PC-3 (cell line): ENCODE data around the gene ZMIZ1. TPM values are rescaled to one million over a fixed set of nuclear protein-coding genes. Genes with fewer than 3 reads are reported as not detected.

Experiments used
- ATAC-seq: fragments of 200-7000 bp; cut with Tn5 transposase; 2 replicates; pipeline ENCODE4 v1.9.1; 2020; ENCODE audit warnings: mild to moderate bottlenecking, moderate library complexity
- BruUV-seq: library from RNA; stranded (reverse); fragments of 400-500 nt; replicated peaks from 2 replicates; lab custom pipeline; 2021; lab: Mats Ljungman, UMichigan
- CTCF ChIA-PET: fragments of 300-600 bp; sonication (Branson Sonifier 250); formaldehyde crosslinking; loops from one replicate; lab custom pipeline; 2022; ENCODE audit warnings: antibody characterized with exemption; lab: Charles Lee
- POLR2A ChIA-PET: fragments of 300-600 bp; sonication (Branson Sonifier 250); formaldehyde crosslinking; loops from one replicate; lab custom pipeline; 2022; ENCODE audit warnings: antibody characterized with exemption; ENCODE audit not compliant: unreplicated experiment; lab: Charles Lee
- DNase-seq: peaks from one replicate; pipeline ENCODE4 v3.0.0-alpha.2; 2015
- H2AFZ ChIP-seq: fragments of 300-600 bp; sonication (generic); 2 replicates; pipeline ENCODE4 v1.6.0; 2016; ENCODE audit warnings: antibody characterized with exemption, low read length
- H3F3A ChIP-seq: fragments of 300-600 bp; sonication (generic); one replicate; pipeline ENCODE4 v1.6.0; 2017; ENCODE audit warnings: antibody characterized with exemption, low read length, control low read depth, mild to moderate bottlenecking; ENCODE audit not compliant: unreplicated experiment
- H3K27ac ChIP-seq: fragments of 300-600 bp; sonication (generic); 2 replicates; pipeline ENCODE4 v1.5.1; 2016; ENCODE audit warnings: mild to moderate bottlenecking, low read length
- H3K27me3 ChIP-seq: fragments of 300-600 bp; sonication (generic); 2 replicates; pipeline ENCODE4 v1.6.1; 2016; ENCODE audit warnings: low read length, mixed read lengths
- H3K36me3 ChIP-seq: fragments of 300-600 bp; sonication (generic); 2 replicates; pipeline ENCODE4 v1.6.1; 2016; ENCODE audit warnings: low read depth, mixed run types, low read length, mixed read lengths
- H3K4me1 ChIP-seq: fragments of 300-600 bp; sonication (generic); 2 replicates; pipeline ENCODE4 v1.5.1; 2016; ENCODE audit warnings: low read length; ENCODE audit not compliant: insufficient read depth
- H3K4me2 ChIP-seq: fragments of 300-600 bp; sonication (generic); 2 replicates; pipeline ENCODE4 v1.6.0; 2016; ENCODE audit warnings: low read length
- H3K4me3 ChIP-seq: fragments of 300-600 bp; sonication (generic); 2 replicates; pipeline ENCODE4 v1.5.1; 2016; ENCODE audit warnings: mild to moderate bottlenecking, low read length, mixed read lengths
- H3K79me2 ChIP-seq: fragments of 300-600 bp; sonication (generic); 2 replicates; pipeline ENCODE4 v1.6.1; 2017; ENCODE audit warnings: low read length, mixed read lengths
- H3K9ac ChIP-seq: fragments of 300-600 bp; sonication (generic); 2 replicates; pipeline ENCODE4 v1.6.0; 2016; ENCODE audit warnings: mild to moderate bottlenecking, low read length
- H3K9me2 ChIP-seq: fragments of 300-600 bp; sonication (generic); replicated peaks from 2 replicates; pipeline ENCODE4 v1.6.1; 2016; ENCODE audit warnings: mixed run types, low read length, mixed read lengths
- H3K9me3 ChIP-seq: fragments of 300-600 bp; sonication (generic); 2 replicates; pipeline ENCODE4 v1.6.1; 2016; ENCODE audit warnings: low read length, mixed read lengths
- H4K20me1 ChIP-seq: fragments of 300-600 bp; sonication (generic); 2 replicates; pipeline ENCODE4 v1.6.1; 2016; ENCODE audit warnings: low read length, mixed read lengths
- CTCF ChIP-seq: fragments of 300-600 bp; sonication (generic); conservative IDR thresholded peaks from 2 replicates; pipeline ENCODE4 v1.5.1; 2017; ENCODE audit warnings: antibody characterized with exemption, low read depth, mild to moderate bottlenecking, low read length
- EZH2 ChIP-seq: fragments of 300-600 bp; sonication (generic); IDR thresholded peaks from one replicate; pipeline ENCODE4 v1.6.1; 2017; ENCODE audit warnings: antibody characterized with exemption, mild to moderate bottlenecking, low read length; ENCODE audit not compliant: unreplicated experiment
- EZH2phosphoT487 ChIP-seq: fragments of 300-600 bp; sonication (generic); IDR thresholded peaks from 2 replicates; pipeline ENCODE4 v1.6.1; 2018; ENCODE audit warnings: mild to moderate bottlenecking, antibody characterized with exemption, low read length, borderline replicate concordance
- intact Hi-C: fragments of 100-400 bp; cut with micrococcal nuclease; formaldehyde crosslinking; loops from 2 replicates; pipeline ENCODE4 v1.9.0; 2023
- total RNA-seq: library from RNA; depleted of rRNA; stranded (reverse); fragments of >200 nt; gene quantifications from 2 replicates; pipeline ENCODE4 v1.2.3, GENCODE V29; 2014

The ZMIZ1 gene
- total RNA-seq, 1 experiment from 2014 or later = 55.4 TPM

GRCh38 chr10:79176052-79176501 is 107.3 kb downstream of the ZMIZ1 start:
- H3K27ac ChIP-seq = no peak overlapping the region
- no peaks in the 10 kb centered on the region for H3K79me2 ChIP-seq
- ChIA-PET POLR2A (no interaction called here), CTCF (no interaction called here)
- DNase-seq = no peak
- no peak for ATAC-seq
- no peaks in the 10 kb centered on the region for H3F3A ChIP-seq
- H3K9me3 ChIP-seq = no peaks in the 10 kb centered on the region
- no peaks in the 10 kb centered on the region; the same call in 1 of the 2 replicates for H4K20me1 ChIP-seq
- H3K4me2 ChIP-seq = no peak overlapping the region
- no peaks in the 10 kb centered on the region for H3K9me2 ChIP-seq
- intact Hi-C loops = no loop called here
- no peaks in the 10 kb centered on the region for H3K27me3 ChIP-seq
- no TSS peak for BruUV-seq
- no peak overlapping the region for H3K4me3 ChIP-seq
- no peak for TF ChIP-seq EZH2
- no peak for TF ChIP-seq CTCF
- TF ChIP-seq EZH2phosphoT487 = no peak
- peaks cover 6% of the 10 kb centered on the region; the same call in 1 of the 2 replicates for H3K36me3 ChIP-seq
- no peaks in the 10 kb centered on the region for H3K4me1 ChIP-seq
- H3K9ac ChIP-seq = no peak overlapping the region
- no peak overlapping the region for H2AFZ ChIP-seq

- Histone ChIP-seq H3K4me3 (no peak overlapping the region), H3K9me2 (no peaks in the 10 kb centered on the region), H3K79me2 (no peaks in the 10 kb centered on the region), H3K4me2 (no peak overlapping the region), H3K36me3 (no peaks in the 10 kb centered on the region; the same call in 1 of the 2 replicates), H3K9ac (no peak overlapping the region), H4K20me1 (no peaks in the 10 kb centered on the region; the same call in 1 of the 2 replicates), H3F3A (no peaks in the 10 kb centered on the region), H3K4me1 (no peaks in the 10 kb centered on the region), H2AFZ (no peak overlapping the region), H3K27me3 (no peaks in the 10 kb centered on the region), H3K9me3 (no peaks in the 10 kb centered on the region), H3K27ac (no peak overlapping the region)
- BruUV-seq = no TSS peak
- no peak for DNase-seq
- ChIA-PET CTCF (interaction anchor here (0.7 kb wide), 1 partner anchor 18 kb away, joined by 5 read pairs; no protein-coding TSS in a partner anchor), POLR2A (interaction anchor here (0.5 to 0.6 kb wide), 2 partner anchors 19 to 72 kb away, joined by 3 to 4 read pairs; no protein-coding TSS in a partner anchor)
- no peak for ATAC-seq
- TF ChIP-seq EZH2phosphoT487 (no peak), EZH2 (no peak)
- intact Hi-C loops = no loop called here
Observed at GRCh38 chr10:79176949-79177602, 108.3 kb downstream of the ZMIZ1 start.

GRCh38 chr10:79178070-79178576 is 109.4 kb downstream of the ZMIZ1 start:
- no peak overlapping the region for H3K27ac ChIP-seq
- H3K4me1 ChIP-seq = peaks cover 8% of the 10 kb centered on the region
- H4K20me1 ChIP-seq = no peaks in the 10 kb centered on the region; the same call in 1 of the 2 replicates
- no peaks in the 10 kb centered on the region for H3F3A ChIP-seq
- H3K79me2 ChIP-seq = no peaks in the 10 kb centered on the region
- intact Hi-C loops = no loop called here
- no peak for TF ChIP-seq CTCF
- TF ChIP-seq EZH2 = no peak
- TF ChIP-seq EZH2phosphoT487 = no peak
- DNase-seq (no peak), ATAC-seq (no peak)
- H3K27me3 ChIP-seq = no peaks in the 10 kb centered on the region
- H3K36me3 ChIP-seq = no peaks in the 10 kb centered on the region; the same call in 1 of the 2 replicates
- H3K4me2 ChIP-seq = no peak overlapping the region
- CTCF ChIA-PET = no interaction called here
- no peak overlapping the region for H3K4me3 ChIP-seq
- no peak overlapping the region for H2AFZ ChIP-seq
- BruUV-seq = no TSS peak
- no peaks in the 10 kb centered on the region for H3K9me3 ChIP-seq
- POLR2A ChIA-PET = no interaction called here
- no peaks in the 10 kb centered on the region for H3K9me2 ChIP-seq
- no peak overlapping the region for H3K9ac ChIP-seq
